ENCODE measurements around the gene MMRN2. TPM values are rescaled to one million over a fixed set of nuclear protein-coding genes. Genes with fewer than 3 reads are reported as not detected.
A peak's percentile ranks its signal among the peaks of the same experiment; 100 is the strongest.
"Not testable (repeated sequence)": the region's sequence is repeated elsewhere in the genome, so short reads cannot be mapped to it uniquely, and the experiment has no call there.

The MMRN2 gene, protein sequence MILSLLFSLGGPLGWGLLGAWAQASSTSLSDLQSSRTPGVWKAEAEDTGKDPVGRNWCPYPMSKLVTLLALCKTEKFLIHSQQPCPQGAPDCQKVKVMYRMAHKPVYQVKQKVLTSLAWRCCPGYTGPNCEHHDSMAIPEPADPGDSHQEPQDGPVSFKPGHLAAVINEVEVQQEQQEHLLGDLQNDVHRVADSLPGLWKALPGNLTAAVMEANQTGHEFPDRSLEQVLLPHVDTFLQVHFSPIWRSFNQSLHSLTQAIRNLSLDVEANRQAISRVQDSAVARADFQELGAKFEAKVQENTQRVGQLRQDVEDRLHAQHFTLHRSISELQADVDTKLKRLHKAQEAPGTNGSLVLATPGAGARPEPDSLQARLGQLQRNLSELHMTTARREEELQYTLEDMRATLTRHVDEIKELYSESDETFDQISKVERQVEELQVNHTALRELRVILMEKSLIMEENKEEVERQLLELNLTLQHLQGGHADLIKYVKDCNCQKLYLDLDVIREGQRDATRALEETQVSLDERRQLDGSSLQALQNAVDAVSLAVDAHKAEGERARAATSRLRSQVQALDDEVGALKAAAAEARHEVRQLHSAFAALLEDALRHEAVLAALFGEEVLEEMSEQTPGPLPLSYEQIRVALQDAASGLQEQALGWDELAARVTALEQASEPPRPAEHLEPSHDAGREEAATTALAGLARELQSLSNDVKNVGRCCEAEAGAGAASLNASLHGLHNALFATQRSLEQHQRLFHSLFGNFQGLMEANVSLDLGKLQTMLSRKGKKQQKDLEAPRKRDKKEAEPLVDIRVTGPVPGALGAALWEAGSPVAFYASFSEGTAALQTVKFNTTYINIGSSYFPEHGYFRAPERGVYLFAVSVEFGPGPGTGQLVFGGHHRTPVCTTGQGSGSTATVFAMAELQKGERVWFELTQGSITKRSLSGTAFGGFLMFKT
- 100 to 1,000 TPM in 1 of 4 donors, 10 to 100 TPM in 3; 29.3 to 148 (median 78.2) TPM for total RNA-seq

DNA sequence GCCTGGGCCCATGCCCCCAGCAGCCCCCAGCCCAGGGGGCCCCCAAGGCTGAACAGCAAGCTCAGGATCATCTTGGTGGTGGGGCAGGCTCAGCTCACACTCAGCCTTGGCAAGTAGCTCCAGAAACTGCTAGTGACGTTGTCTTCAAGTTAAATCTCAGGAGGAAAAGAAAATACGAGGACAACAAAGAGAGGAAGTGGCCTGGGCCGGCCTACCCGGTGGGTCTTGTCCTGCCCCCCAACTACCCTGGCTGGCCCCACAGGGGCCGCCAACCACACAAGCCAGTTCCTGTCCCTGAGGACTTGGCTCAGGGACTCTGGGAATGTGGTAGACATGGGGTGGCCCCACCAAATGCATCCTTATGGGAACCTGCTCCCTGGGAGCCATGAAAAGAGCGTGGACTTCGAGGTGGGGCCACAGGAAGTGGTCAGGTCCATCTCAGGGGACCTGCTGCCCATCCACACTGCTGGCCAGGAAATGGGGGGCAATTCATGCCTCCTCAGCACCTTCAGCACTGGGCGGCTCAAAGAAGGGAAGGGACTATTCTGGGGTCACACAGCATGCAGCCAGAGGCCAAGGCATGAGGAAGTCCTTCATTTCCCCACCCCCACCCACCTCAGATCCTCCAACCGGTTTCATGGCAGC is at the start of gene MMRN2:
MMRN2 (minus strand) TSS at position 145 of the 645 bp plus-strand sequence; CDS start at position 71, 74 bp downstream.
- TF ChIP-seq, protein P1, sequence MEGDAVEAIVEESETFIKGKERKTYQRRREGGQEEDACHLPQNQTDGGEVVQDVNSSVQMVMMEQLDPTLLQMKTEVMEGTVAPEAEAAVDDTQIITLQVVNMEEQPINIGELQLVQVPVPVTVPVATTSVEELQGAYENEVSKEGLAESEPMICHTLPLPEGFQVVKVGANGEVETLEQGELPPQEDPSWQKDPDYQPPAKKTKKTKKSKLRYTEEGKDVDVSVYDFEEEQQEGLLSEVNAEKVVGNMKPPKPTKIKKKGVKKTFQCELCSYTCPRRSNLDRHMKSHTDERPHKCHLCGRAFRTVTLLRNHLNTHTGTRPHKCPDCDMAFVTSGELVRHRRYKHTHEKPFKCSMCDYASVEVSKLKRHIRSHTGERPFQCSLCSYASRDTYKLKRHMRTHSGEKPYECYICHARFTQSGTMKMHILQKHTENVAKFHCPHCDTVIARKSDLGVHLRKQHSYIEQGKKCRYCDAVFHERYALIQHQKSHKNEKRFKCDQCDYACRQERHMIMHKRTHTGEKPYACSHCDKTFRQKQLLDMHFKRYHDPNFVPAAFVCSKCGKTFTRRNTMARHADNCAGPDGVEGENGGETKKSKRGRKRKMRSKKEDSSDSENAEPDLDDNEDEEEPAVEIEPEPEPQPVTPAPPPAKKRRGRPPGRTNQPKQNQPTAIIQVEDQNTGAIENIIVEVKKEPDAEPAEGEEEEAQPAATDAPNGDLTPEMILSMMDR (IDR thresholded peaks at IDR 0.05) = no peak
- ATAC-seq (ENCODE audit: low FRiP score) (no peak), DNase-seq (ENCODE audit: low spot score) (no peak)

DNA sequence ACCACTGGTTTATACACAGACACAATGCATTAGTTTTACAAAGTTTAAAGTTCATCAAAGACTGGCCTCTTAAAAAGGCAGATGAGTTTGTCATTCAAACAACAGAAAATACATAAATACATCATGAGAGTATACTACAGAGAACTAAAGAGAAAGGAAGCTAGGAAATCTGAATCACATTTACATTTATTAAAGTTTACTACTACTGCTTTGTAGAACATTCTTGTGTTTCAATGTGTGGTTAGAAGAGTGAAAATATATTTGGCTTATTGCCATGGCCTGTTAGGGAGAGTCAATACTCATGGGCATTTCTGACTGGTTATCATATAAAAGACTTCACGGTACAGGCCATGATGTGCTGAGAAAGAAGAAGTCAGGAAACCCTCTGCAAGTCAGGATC is 49.7 kb upstream of the MMRN2 start:
- not testable (repeated sequence) for DNase-seq (ENCODE audit: low spot score); ATAC-seq (ENCODE audit: low FRiP score)

DNA sequence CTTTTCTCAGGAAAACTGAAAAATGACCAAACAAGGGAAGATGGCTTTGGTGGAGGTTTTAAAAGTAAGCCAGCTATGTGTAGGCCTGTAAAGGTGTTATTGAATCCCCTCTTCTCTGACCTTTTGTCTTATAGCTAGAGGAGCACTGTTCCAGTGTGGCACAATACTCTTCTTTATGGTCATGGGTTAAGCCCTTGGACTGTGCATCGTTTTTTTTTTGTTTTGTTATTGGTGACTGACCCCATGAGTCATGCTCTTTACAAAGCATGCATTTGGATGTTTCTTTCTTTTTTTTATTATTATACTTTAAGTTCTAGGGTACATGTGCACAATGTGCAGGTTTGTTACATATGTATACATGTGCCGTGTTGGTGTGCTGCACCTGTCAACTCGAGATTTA is 43.1 kb upstream of the MMRN2 start:
- peak; percentile 37 for ATAC-seq (ENCODE audit: low FRiP score)
- TF ChIP-seq, protein P1 (IDR thresholded peaks at IDR 0.05) = no peak
- DNase-seq (ENCODE audit: low spot score) = no peak

DNA sequence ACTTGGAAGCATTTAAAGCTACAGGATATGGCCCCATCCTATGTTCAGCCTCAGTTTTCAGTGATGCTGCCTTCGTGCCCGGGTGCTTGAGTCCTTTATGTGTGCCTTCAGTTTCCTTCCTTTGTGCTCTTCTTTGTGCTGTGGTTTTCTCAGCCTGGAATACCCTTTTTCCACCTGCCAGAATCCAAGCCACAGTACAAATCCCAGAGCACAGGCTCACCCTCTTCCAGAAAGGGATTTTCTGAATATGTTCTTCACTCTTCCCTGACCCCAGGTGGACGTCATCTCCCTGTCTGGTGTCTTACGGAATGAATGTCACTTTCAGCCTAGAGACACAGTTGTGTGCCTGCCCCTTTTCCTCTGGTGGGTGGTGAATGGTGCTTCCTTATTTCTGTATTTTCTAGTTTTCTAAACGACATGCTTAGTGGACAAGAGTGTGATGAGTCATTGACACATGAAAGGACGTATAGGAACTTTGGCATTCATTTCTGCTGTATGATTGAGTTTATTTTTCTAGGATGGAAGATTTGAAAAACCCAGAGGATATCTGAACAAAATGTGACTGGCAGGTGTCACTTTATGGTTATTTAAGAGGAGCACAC is 42.5 kb upstream of the MMRN2 start:
- not testable (repeated sequence) for ATAC-seq (ENCODE audit: low FRiP score); DNase-seq (ENCODE audit: low spot score)

DNA sequence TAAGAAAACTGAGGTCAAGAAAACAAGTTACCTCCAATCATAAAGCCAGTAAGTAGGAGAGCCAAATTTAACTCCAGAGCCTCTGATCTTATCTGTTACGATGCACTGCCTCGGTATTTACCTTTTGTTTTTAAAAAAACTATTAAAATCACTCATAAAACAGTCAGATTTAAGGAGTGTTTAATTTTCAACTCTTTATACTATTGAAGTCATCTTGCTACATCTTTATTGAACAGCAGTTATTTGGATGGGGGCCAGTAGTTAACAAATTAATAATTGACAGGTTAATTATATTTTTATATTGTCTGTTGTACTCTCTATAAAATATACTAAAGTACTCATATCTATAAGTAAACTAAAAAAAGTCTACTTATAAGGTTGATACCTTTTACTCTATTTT is 35.5 kb upstream of the MMRN2 start:
- TF ChIP-seq, protein P1 (IDR thresholded peaks at IDR 0.05) = no peak
- no peak for ATAC-seq (ENCODE audit: low FRiP score)
- DNase-seq (ENCODE audit: low spot score) = no peak

DNA sequence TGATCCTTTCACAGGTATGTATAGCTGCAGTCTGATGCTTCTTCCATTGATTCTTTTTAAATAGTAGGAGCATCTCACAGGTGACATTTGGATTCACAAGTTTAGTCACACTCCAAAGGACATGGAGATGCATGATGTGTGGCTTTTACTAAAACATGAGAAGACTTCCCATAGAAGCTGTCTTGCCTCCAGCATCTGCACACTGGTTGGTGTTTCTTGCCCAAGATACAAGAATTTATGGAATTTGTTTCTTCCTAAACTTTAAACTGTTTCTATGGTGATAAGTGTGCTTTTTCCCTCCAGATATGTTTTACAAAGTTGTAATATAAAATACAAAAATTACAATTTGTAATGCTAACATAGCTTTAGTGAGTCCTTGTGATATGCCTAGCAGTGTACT is 35.0 kb upstream of the MMRN2 start:
- no peak for DNase-seq (ENCODE audit: low spot score)
- ATAC-seq (ENCODE audit: low FRiP score) = no peak

DNA sequence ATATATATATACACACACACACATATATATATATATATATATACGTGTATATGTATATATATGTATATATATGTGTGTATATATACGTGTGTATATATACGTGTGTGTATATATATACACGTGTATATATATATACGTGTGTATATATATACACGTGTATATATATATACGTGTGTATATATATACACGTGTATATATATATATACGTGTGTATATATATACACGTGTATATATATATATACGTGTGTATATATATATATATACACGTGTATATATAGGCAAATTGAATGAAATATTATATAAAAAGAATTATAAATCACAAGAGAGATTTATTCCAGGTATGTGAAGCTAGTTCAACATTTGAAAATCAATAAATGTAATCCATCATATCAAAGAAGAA is 33.9 kb upstream of the MMRN2 start:
- not testable (repeated sequence) for ATAC-seq (ENCODE audit: low FRiP score); DNase-seq (ENCODE audit: low spot score)

More for the DNA sequence above, 35.0 kb upstream of the MMRN2 start:
- TF ChIP-seq, protein P1 (IDR thresholded peaks at IDR 0.05) = no peak

DNA sequence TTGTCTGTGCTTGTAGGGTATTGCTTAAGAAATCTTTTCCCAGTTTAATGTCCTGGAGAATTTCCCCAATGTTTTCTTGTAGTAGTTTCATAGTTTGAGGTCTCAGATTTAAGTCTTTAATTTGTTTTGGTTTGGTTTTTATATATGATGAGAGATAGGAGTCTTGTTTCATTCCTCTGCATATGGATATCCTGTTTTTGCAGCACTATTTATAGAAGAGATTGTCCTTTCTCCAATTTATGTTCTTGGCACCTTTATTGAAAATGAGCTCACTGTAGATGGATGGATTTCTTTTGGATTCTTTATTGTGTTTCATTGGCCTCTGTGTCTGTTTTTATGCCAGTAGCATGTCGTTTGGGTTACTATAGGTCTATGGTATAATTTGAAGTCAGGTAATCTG is 31.1 kb upstream of the MMRN2 start:
- TF ChIP-seq, protein P1 (IDR thresholded peaks at IDR 0.05) = no peak
- DNase-seq (ENCODE audit: low spot score) (no peak), ATAC-seq (ENCODE audit: low FRiP score) (no peak)

DNA sequence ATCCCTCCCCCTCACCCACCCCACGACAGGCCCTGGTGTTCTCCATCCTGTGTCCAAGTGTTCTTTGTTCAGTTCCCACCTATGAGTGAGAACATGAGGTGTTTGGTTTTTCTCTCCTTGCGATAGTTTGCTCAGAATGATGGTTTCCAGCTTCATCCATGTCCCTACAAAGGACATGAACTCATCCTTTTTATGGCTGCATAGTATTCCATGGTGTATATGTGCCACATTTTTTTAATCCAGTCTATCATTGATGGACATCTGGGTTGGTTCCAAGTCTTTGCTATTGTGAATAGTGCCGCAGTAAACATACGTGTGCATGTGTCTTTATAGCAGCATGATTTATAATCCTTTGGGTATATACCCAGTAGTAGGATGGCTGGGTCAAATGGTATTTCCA is 27.1 kb upstream of the MMRN2 start:
- DNase-seq (ENCODE audit: low spot score); ATAC-seq (ENCODE audit: low FRiP score): not testable (repeated sequence)
